Measurements from ENCODE around the gene SEMA7A.

SEMA7A gene

DNA sequence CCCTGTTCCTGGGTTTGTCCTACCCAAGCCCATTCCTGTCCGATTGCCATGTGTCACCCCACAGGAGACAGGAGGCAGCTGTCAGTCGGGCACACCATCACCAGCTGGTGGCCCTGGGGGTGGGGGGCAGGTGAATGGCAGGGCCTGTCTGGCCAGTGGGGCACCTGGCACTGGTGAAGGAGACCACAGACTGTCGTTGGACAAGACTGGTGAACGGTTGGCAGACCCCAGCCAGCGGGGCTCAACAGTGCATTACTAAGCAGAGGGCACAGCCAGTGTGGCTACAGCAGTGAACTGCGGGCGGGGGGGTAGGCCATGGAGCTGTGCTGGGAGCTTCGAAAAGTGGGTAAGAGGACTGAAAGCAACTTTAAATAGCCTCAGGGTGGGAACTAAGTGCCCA, 2.1 kb downstream of the SEMA7A start:
- peak overlapping the region; percentile 61 for H3K4me3 ChIP-seq (ENCODE audit: low read depth, low read length)
- TF ChIP-seq MYC (IDR thresholded peaks at IDR 0.05; ENCODE audit: low read depth, low read length) (no peak), POLR2A (IDR thresholded peaks at IDR 0.05; ENCODE audit: extremely low read depth, insufficient read length) (no peak)
- TF ChIP-seq, protein P1, sequence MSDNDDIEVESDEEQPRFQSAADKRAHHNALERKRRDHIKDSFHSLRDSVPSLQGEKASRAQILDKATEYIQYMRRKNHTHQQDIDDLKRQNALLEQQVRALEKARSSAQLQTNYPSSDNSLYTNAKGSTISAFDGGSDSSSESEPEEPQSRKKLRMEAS (IDR thresholded peaks at IDR 0.05; ENCODE audit: low read depth, low read length), result no peak
- TF ChIP-seq, protein P2, sequence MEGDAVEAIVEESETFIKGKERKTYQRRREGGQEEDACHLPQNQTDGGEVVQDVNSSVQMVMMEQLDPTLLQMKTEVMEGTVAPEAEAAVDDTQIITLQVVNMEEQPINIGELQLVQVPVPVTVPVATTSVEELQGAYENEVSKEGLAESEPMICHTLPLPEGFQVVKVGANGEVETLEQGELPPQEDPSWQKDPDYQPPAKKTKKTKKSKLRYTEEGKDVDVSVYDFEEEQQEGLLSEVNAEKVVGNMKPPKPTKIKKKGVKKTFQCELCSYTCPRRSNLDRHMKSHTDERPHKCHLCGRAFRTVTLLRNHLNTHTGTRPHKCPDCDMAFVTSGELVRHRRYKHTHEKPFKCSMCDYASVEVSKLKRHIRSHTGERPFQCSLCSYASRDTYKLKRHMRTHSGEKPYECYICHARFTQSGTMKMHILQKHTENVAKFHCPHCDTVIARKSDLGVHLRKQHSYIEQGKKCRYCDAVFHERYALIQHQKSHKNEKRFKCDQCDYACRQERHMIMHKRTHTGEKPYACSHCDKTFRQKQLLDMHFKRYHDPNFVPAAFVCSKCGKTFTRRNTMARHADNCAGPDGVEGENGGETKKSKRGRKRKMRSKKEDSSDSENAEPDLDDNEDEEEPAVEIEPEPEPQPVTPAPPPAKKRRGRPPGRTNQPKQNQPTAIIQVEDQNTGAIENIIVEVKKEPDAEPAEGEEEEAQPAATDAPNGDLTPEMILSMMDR (IDR thresholded peaks at IDR 0.05; ENCODE audit: low read depth, low read length), result no peak
- no peak for DNase-seq (ENCODE audit: low read depth)

DNA sequence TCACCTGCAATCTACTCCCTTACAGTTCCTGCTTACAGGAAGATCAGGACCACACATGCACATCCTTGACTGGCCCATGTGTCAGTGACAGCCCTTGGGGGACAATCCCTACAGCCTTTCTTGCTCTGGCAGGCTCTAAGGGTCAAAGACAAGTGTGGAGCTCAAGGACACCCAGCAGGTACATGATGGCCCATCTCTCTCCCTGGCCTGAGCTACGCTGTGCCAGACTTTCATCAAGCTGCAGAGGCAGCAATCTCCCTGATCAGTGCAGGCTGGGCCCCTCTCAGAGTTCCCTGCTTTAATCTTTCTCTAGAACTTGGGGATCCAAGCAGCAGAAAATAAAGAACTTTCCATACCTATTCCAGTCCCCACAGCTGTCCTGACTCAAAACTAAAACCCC, 2.6 kb downstream of the SEMA7A start:
- TF ChIP-seq MYC (IDR thresholded peaks at IDR 0.05; ENCODE audit: low read depth, low read length) (no peak), POLR2A (IDR thresholded peaks at IDR 0.05; ENCODE audit: extremely low read depth, insufficient read length) (no peak)
- TF ChIP-seq, protein P2 (IDR thresholded peaks at IDR 0.05; ENCODE audit: low read depth, low read length), result no peak
- TF ChIP-seq, protein P1 (IDR thresholded peaks at IDR 0.05; ENCODE audit: low read depth, low read length), result no peak
- no peak overlapping the region for H3K4me3 ChIP-seq (ENCODE audit: low read depth, low read length)
- DNase-seq (ENCODE audit: low read depth), result no peak

DNA sequence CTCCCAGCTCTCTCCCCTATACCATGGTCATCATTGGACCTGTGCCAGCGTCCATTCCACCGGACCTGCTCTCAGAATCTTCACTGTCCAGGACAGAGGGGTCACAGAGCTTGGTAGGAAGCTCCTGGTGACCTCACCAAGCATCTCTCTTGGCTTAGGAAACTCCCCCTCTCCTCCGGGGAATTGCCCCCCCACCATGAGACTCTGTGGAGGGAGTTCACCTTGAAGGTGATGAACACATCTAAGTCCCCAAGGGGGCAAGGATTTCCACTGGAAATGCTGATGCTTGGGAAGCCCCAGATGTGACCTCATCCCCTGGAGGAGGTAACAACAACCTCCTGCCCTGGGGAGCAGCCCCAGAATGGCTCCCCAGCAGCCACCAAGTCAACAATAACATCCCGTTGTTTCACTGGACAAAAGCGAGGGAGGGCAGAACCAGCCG, 3.2 kb downstream of the SEMA7A start:
- TF ChIP-seq, protein P1 (IDR thresholded peaks at IDR 0.05; ENCODE audit: low read depth, low read length), result no peak
- TF ChIP-seq POLR2A (IDR thresholded peaks at IDR 0.05; ENCODE audit: extremely low read depth, insufficient read length) (no peak), MYC (IDR thresholded peaks at IDR 0.05; ENCODE audit: low read depth, low read length) (no peak)
- TF ChIP-seq, protein P2 (IDR thresholded peaks at IDR 0.05; ENCODE audit: low read depth, low read length), result no peak
- DNase-seq (ENCODE audit: low read depth), result no peak
- H3K4me3 ChIP-seq (ENCODE audit: low read depth, low read length), result no peak overlapping the region

DNA sequence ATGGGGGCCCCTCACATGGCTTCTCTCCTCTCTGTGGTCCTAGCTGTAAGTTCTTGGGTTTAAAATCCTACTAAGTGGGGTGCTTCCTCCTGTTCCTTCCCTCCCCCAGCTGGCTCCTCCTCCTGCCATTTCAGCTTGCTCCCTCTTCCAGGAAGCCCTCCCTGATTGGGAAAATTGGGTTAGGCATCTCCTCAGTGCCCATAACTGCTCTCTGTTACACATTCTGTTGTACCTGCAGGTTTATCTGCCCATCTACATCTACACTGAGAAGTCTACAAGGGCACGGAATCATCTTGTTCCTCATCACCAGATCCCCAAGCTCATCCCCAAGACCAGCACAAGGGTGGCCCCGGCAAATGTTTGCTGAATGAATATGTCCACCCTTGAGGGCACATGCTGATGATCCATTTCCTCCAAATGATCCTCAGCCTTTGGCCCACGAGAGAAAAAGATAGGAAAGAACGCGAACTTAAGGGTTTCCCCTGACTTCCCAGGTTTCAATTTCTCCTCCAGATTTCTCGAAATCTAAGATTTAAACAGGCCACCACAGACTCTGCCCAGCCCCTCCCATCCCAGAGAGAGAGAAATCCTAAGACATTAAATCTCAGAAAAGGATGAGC, 3.9 kb downstream of the SEMA7A start:
- TF ChIP-seq, protein P1 (IDR thresholded peaks at IDR 0.05; ENCODE audit: low read depth, low read length), result no peak
- TF ChIP-seq, protein P2 (IDR thresholded peaks at IDR 0.05; ENCODE audit: low read depth, low read length), result no peak
- TF ChIP-seq MYC (IDR thresholded peaks at IDR 0.05; ENCODE audit: low read depth, low read length) (no peak), POLR2A (IDR thresholded peaks at IDR 0.05; ENCODE audit: extremely low read depth, insufficient read length) (no peak)
- H3K4me3 ChIP-seq (ENCODE audit: low read depth, low read length), result no peak overlapping the region
- no peak for DNase-seq (ENCODE audit: low read depth)

DNA sequence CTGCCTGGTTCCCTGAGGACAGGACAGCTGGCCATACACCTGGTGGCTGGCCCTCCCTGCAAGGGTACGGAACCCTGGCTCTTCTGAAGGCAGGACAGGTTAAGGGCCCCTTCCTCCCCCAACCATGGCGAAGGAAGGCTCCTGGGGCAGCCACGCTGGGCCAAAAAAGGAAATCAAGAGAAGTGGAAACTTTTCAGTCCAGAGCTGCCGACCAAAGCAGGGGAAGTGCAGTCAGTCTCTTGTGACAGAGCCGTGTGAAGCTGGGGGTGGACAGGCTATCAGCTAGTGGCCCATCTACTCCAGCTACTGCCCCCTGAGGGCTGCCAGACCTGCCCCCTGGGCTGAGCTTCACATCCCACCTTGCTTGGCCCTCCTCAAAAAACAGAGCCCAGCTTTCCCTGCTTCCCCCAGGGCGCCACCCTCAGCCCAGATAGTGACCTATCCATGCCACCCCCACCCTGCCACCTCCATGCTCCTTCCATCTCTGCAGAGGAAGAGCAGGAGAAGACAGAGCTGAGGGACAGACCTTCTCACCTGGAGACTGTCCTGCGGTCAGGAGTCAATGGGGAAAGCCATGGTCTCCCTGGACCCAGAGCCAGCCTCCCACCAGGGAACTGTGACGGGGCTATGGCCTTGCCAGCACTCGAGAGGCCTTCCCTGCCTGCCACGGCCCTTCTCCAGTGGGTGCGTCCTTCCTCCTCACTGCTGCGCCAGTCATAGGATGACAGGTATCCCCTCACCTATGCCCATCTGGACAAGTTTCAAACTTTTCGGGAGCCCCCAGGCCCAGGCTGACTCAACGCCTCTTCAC, 4.6 kb downstream of the SEMA7A start:
- DNase-seq (ENCODE audit: low read depth), result peak; percentile 46
- no peak overlapping the region for H3K4me3 ChIP-seq (ENCODE audit: low read depth, low read length)
- TF ChIP-seq, protein P1 (IDR thresholded peaks at IDR 0.05; ENCODE audit: low read depth, low read length), result no peak
- TF ChIP-seq POLR2A (IDR thresholded peaks at IDR 0.05; ENCODE audit: extremely low read depth, insufficient read length) (no peak), MYC (IDR thresholded peaks at IDR 0.05; ENCODE audit: low read depth, low read length) (no peak)
- TF ChIP-seq, protein P2 (IDR thresholded peaks at IDR 0.05; ENCODE audit: low read depth, low read length), result no peak
